SJCRH30 (cell line): Measurements from ENCODE around the gene SMIM38. TPM values are rescaled to one million over a fixed set of nuclear protein-coding genes. Genes with fewer than 3 reads are reported as not detected.

Experiments used
- DNase-seq, 2 experiments: peaks; one replicate each; pipeline ENCODE4 v3.0.0-alpha.2; 2015 to 2020
- H3K27ac ChIP-seq: fragments of 250-450 bp; sonication (Bioruptor Pico); 2 replicates; pipeline ENCODE4 v1.5.1; 2020; ENCODE audit warnings: mild to moderate bottlenecking, moderate library complexity
- H3K27me3 ChIP-seq: fragments of 250-450 bp; sonication (Bioruptor Pico); 2 replicates; pipeline ENCODE4 v1.5.1; 2020; ENCODE audit warnings: mild to moderate bottlenecking, moderate library complexity
- H3K36me3 ChIP-seq: fragments of 250-450 bp; sonication (Bioruptor Pico); 2 replicates; pipeline ENCODE4 v1.5.1; 2020; ENCODE audit warnings: mild to moderate bottlenecking, moderate library complexity
- H3K4me1 ChIP-seq: fragments of 250-450 bp; sonication (Bioruptor Pico); 2 replicates; pipeline ENCODE4 v1.5.1; 2020; ENCODE audit warnings: mild to moderate bottlenecking, moderate library complexity
- H3K4me3 ChIP-seq: fragments of 250-450 bp; sonication (Bioruptor Pico); 2 replicates; pipeline ENCODE4 v1.5.1; 2020; ENCODE audit warnings: mild to moderate bottlenecking, moderate library complexity
- H3K9me3 ChIP-seq: fragments of 250-450 bp; sonication (Bioruptor Pico); replicated peaks from 2 replicates; pipeline ENCODE4 v1.5.1; 2020; ENCODE audit warnings: mild to moderate bottlenecking, moderate library complexity
- total RNA-seq: library from RNA; depleted of rRNA; stranded (reverse); fragments of >200 nt; shearing (Covaris generic); gene quantifications from 2 replicates; pipeline ENCODE4 v1.2.3, GENCODE V29; 2014

SMIM38 gene
- total RNA-seq, 1 experiment from 2014 or later, result 0.40 TPM

- no peak for DNase-seq
- Histone ChIP-seq H3K36me3 (no peaks in the 10 kb centered on the region), H3K4me3 (no peak overlapping the region), H3K4me1 (no peaks in the 10 kb centered on the region), H3K27me3 (no peaks in the 10 kb centered on the region), H3K27ac (no peak overlapping the region), H3K9me3 (no peaks in the 10 kb centered on the region)
These were observed 31.9 kb downstream of the SMIM38 start for GRCh38 chr11:69187540-69188065.

GRCh38 chr11:69189059-69189458, 33.3 kb downstream of the SMIM38 start:
- Histone ChIP-seq H3K4me3 (no peak overlapping the region), H3K36me3 (no peaks in the 10 kb centered on the region), H3K27me3 (no peaks in the 10 kb centered on the region), H3K4me1 (no peaks in the 10 kb centered on the region), H3K9me3 (no peaks in the 10 kb centered on the region), H3K27ac (no peak overlapping the region)
- DNase-seq, result no peak

DNA sequence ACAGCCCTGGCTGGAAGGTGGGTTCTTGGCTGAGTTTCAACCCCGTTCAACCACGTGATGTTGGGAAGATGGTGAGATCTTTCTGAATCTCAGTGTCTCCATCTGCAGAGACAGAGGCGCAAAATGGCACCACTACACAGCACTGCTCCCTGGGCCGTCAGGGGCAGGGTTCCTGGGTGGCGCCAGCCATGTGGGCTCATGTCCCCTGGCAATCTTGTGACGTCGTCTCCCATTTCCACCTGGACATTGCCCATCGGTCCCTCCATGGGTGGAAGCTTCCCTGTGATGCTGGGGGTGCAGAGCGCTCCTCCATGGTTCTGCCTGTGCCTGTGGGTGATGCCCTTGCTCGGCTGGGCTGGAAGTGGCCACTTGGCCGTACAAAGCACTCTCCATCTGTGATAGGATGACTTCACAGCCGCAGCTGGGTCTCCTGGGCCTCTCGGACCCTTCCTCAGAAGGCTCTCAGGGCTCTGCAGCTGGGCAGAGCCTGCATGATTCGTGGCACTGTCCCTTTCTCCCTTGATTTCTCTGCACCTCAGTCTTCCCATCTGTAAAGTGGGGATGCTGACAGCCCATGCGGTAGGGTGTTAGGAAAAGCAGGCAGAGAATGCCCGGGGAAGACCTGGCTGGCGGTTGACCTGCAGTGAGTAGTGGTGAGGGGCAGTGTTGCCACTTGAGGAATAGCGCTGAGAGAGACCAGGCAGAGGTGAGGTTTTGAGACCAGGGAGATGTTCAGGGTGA, 35.2 kb downstream of the SMIM38 start:
- Histone ChIP-seq H3K9me3 (no peaks in the 10 kb centered on the region), H3K4me3 (no peak overlapping the region), H3K27me3 (no peaks in the 10 kb centered on the region), H3K27ac (no peak overlapping the region), H3K4me1 (no peaks in the 10 kb centered on the region), H3K36me3 (no peaks in the 10 kb centered on the region)
- DNase-seq, result no peak

DNA sequence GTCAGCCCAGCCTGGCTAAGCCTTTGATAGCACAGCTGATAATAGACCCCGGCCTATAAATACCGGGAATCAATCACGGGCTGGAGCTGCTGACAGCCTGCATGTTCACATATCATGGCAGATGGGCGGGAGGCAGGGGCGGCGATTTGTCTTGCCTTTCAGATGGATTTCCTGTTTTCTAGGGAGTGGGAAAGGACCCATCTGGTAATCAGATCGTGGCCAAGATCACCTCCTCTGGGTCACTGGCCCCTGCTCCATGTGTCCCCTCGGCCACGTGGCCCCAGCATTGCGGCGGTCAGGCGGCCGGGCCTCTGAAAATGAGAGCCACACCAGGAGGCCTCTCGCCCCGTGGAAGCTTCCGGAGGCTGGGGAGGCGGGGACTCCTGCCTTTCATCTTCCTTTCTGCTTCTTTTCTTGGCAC, 36.6 kb downstream of the SMIM38 start:
- no peaks in the 10 kb centered on the region for H3K9me3 ChIP-seq
- no peaks in the 10 kb centered on the region for H3K27me3 ChIP-seq
- H3K36me3 ChIP-seq, result no peaks in the 10 kb centered on the region
- DNase-seq, result no peak
- H3K4me3 ChIP-seq, result no peak overlapping the region
- no peak overlapping the region for H3K27ac ChIP-seq
- H3K4me1 ChIP-seq, result no peaks in the 10 kb centered on the region

GRCh38 chr11:69193151-69193550, 37.4 kb downstream of the SMIM38 start:
- Histone ChIP-seq H3K4me3 (no peak overlapping the region), H3K36me3 (no peaks in the 10 kb centered on the region), H3K4me1 (no peaks in the 10 kb centered on the region), H3K27me3 (no peaks in the 10 kb centered on the region), H3K9me3 (no peaks in the 10 kb centered on the region), H3K27ac (no peak overlapping the region)
- DNase-seq, result no peak

GRCh38 chr11:69193629-69194028, 37.9 kb downstream of the SMIM38 start:
- Histone ChIP-seq H3K27me3 (no peaks in the 10 kb centered on the region), H3K4me1 (no peaks in the 10 kb centered on the region), H3K4me3 (no peak overlapping the region), H3K9me3 (no peaks in the 10 kb centered on the region), H3K36me3 (no peaks in the 10 kb centered on the region), H3K27ac (no peak overlapping the region)
- no peak for DNase-seq

- Histone ChIP-seq H3K27ac (no peak overlapping the region), H3K27me3 (no peaks in the 10 kb centered on the region), H3K4me1 (no peaks in the 10 kb centered on the region), H3K9me3 (no peaks in the 10 kb centered on the region), H3K36me3 (no peaks in the 10 kb centered on the region), H3K4me3 (no peak overlapping the region)
- no peak for DNase-seq
These were observed 38.7 kb downstream of the SMIM38 start for GRCh38 chr11:69194396-69194795.

- H3K4me3 ChIP-seq, result no peak overlapping the region
- H3K4me1 ChIP-seq, result no peaks in the 10 kb centered on the region
- H3K9me3 ChIP-seq, result no peaks in the 10 kb centered on the region
- DNase-seq, result no peak
- H3K36me3 ChIP-seq, result no peaks in the 10 kb centered on the region
- no peaks in the 10 kb centered on the region; the same call in 1 of the 2 replicates for H3K27me3 ChIP-seq
- H3K27ac ChIP-seq, result no peak overlapping the region
These were observed 39.2 kb downstream of the SMIM38 start for GRCh38 chr11:69194956-69195355.

- DNase-seq, result no peak
- H3K36me3 ChIP-seq, result no peaks in the 10 kb centered on the region
- no peak overlapping the region for H3K4me3 ChIP-seq
- H3K27ac ChIP-seq, result no peak overlapping the region
- H3K9me3 ChIP-seq, result no peaks in the 10 kb centered on the region
- no peaks in the 10 kb centered on the region; the same call in 1 of the 2 replicates for H3K27me3 ChIP-seq
- H3K4me1 ChIP-seq, result 0 out of 2 replicates have a peak, but pooled peaks cover 5% of the 10 kb centered on the region
These were observed 40.4 kb downstream of the SMIM38 start for GRCh38 chr11:69195824-69196782.

- 0 out of 2 replicates have a peak, but pooled peaks cover 5% of the 10 kb centered on the region for H3K4me1 ChIP-seq
- H3K36me3 ChIP-seq, result no peaks in the 10 kb centered on the region
- DNase-seq, result no peak
- no peaks in the 10 kb centered on the region; the same call in 1 of the 2 replicates for H3K27me3 ChIP-seq
- H3K4me3 ChIP-seq, result no peak overlapping the region
- no peak overlapping the region for H3K27ac ChIP-seq
- H3K9me3 ChIP-seq, result no peaks in the 10 kb centered on the region
These were observed 41.0 kb downstream of the SMIM38 start for GRCh38 chr11:69196783-69197169.

DNA sequence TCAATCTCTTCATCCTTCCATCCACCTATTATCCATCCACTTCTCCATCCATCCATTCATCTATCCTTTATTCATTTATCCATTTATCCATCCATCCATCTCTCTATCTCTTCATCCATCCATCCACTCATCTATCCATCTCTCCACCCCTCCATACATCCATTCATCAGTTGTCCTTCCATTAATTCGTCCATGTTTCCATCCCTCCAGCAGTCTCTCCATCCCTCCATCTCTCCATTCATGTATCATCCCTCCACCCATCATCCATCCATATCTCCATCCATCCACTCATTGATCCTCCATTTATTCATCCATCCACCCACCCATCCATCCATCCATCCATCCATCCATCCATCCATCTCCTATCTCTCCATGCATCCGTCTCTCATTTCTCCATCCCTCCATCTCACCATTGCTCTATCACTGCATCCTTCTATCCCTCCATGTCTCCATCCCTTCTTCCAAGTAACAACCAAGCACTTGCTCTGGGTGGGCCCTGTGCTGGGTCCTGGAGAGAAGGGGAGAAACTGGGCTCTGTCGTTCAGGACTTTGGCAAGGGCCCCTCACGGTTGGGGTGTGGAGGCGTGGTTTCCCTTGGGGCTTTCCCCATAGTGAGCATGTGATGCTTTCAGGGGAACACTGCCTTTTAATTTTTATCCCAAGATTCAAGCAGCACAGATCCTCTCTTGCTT, 43.3 kb downstream of the SMIM38 start:
- Histone ChIP-seq H3K4me3 (no peak overlapping the region), H3K27me3 (no peaks in the 10 kb centered on the region; the same call in 1 of the 2 replicates), H3K36me3 (no peaks in the 10 kb centered on the region), H3K9me3 (no peaks in the 10 kb centered on the region), H3K27ac (no peak overlapping the region), H3K4me1 (0 out of 2 replicates have a peak, but pooled peaks cover 5% of the 10 kb centered on the region)
- DNase-seq, result no peak

DNA sequence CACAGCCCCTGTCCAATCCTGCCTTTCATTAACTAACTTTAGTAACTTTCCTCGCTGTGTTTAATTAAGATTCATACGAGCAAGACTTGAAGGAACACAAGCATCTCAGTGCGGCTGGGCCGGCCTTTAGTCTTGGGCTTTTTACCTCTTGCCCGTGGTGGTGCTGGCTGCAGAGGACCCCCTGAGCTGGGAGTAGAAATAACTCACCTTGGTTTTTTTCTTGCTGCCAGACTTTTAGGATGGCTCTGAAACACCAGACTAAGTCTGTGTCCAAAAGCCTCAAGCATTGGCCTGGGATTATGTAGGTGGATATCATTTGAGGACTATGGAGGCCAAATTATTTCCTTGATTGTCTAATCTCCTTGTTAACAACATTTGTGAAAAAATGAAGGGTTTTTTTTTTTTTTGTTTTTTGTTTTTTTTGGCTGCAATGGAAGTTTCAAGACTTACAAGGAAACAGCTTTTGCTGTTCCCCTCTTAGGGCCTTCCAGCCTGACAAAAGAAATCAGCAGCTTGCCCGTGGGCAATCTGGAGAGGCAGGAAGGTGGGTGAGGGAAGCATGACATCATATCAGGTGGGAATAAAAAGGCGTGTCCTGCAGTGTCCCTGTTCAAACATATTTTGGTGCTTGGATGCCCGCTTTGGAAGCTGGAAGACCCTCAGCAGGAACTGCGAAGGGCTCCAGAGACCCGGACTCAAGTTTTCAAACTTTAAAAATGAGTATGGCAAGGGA, 44.0 kb downstream of the SMIM38 start:
- Histone ChIP-seq H3K27ac (no peak overlapping the region), H3K4me1 (0 out of 2 replicates have a peak, but pooled peaks cover 5% of the 10 kb centered on the region), H3K4me3 (no peak overlapping the region), H3K9me3 (no peaks in the 10 kb centered on the region), H3K36me3 (no peaks in the 10 kb centered on the region), H3K27me3 (no peaks in the 10 kb centered on the region; the same call in 1 of the 2 replicates)
- no peak for DNase-seq

GRCh38 chr11:69200331-69201065, 44.8 kb downstream of the SMIM38 start:
- Histone ChIP-seq H3K27ac (no peak overlapping the region), H3K9me3 (no peaks in the 10 kb centered on the region), H3K4me3 (no peak overlapping the region), H3K4me1 (0 out of 2 replicates have a peak, but pooled peaks cover 5% of the 10 kb centered on the region), H3K27me3 (no peaks in the 10 kb centered on the region; the same call in 1 of the 2 replicates), H3K36me3 (no peaks in the 10 kb centered on the region)
- peak; percentile 33 to 40 for DNase-seq
